HG03439 (cell line): ENCODE measurements around the gene TMEM123.
A peak's percentile ranks its signal among the peaks of the same experiment; 100 is the strongest.
"Not testable (repeated sequence)": the region's sequence is repeated elsewhere in the genome, so short reads cannot be mapped to it uniquely, and the experiment has no call there.

Experiments used
- ATAC-seq: cut with Tn5 transposase; IDR thresholded peaks from one replicate; pipeline ENCODE4 v1.9.1; 2021; ENCODE audit warnings: mild to moderate bottlenecking, moderate library complexity; ENCODE audit not compliant: unreplicated experiment

The TMEM123 gene

DNA sequence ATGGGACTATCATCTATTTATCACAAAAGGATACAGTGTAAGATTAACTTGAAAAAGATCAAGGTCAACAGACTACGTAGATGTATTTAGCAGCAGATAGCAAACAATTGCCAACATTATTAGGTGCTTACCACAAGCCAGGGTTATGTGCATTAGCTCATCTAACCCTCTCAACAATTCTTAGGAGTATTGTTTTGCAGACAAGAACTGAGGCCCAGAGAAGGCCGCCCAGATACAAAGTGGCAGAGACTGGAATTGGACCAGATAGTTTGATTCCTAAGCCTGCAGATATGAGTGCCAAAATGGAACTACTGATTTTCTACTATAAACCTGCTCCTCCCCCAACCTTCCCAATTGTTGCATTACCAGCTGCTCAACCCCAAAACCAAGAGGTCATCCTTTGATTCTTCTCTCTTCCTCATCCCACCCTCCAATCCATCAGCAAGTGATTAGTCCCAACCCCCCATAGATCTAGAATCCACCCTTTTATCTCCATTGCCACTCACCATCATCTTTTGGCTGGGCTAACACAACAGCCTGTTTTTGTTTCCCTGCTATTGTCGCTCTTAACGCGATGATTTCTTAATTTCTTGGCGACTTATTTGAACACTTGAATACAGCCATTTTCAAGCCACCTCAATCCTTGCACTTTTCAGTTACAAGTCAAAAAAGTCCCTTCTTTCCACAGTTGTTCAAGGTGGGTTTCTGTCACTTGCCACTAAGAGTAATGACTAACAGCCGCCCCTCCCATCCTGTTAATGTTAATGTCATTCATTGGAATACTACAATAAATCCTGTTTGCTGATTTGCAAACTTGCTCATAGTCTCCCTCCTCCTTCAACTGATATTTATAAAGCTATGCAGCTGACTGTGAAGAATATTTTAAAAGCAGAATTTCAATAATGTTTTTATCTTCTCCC is 2.7 kb downstream of the TMEM123 start:
- no peak for ATAC-seq

DNA sequence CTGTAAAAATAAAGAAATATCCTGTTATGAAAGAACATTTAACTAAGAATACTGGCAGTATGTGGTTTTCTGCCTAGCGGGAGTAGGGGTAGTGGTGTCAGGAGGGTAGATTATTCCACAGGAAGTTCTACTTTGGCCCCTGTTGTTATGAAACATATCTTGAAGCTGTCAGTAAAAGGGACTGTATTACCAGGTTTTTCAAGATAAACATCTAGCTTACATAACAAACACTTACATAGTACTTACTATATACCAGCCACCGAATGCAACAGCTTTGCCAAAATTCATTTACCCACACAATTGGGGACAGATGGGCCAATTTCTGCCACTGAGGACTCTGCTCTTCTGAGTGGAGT is 3.7 kb downstream of the TMEM123 start:
- no peak for ATAC-seq

DNA sequence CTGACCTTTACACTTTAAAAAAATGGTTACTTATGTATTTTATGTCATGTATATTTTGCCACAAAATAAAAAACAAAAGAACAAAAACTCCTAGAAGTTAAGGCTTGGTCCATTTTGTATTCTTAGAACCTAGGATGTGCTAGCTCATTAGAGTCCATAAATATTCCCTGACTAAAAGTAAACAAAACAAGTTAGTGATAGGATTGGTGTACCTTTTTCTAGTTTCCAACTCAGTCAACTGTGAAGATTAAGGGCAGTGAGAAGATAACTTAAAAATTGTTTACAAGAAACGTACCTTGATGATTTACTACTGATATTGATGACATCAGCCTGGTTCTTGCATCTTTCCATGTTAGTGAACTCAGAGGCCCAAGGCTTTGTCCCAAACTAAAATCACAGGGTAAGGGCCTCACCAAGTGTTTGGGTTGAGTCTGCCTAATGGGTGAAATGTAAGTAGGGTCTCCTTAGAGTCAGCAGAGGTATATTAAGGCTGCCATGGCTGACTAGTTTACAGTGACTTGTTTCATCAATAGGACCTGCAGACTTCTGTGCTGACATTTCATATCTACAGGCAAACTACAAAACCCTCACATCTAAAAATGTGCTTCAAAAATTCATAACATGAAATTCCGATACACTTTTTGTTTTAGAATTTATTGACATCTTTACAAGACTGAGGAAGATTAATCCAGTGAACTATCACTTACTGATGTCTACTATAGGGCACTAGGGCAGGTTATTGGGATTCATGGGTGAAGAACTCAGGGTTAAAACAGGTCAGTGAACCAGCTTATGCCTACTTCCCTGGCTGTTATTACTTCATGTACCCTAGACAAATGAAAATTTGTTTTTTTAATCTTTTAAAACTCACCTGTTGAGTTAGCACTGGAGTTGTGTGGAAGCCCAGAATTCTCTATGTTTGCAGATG is 4.4 kb downstream of the TMEM123 start:
- ATAC-seq, result no peak

- no peak for ATAC-seq
Measured at GRCh38 chr11:102447193-102447592, 5.4 kb downstream of the TMEM123 start.

DNA sequence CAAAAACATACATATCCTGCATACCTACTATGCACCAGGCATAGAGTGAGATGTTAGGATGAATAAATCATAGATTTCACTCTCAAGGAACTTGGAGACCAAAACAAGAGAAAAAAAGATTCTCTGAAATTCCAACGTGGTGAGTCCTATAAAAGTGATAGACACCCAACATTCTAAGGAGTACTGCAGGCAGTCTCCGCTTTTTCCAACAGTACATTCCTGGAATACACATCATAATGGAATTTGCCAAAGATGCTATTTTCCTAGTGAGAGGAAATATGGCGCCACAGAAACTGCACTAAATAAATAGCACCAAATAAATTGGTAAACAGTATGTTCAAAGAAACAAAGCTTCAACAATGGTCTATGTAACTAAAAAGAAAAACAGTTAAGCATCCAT is 6.0 kb downstream of the TMEM123 start:
- ATAC-seq, result no peak

- ATAC-seq, result not testable (repeated sequence)
Measured at GRCh38 chr11:102444693-102445092, 7.9 kb downstream of the TMEM123 start.

DNA sequence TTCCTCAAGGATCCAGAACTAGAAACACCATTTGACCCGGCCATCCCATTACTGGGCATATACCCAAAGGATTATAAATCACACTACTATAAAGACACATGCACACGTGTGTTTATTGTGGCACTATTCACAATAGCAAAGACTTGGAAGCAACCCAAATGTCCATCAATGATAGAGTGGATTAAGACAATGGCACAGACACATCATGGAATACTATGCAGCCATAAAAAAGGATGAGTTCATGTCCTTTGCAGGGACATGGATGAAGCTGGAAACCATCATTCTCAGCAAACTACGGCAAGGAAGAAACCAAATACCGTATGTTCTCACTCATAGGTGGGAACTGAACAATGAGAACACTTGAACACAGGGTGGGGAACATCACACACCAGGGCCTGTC is 8.4 kb downstream of the TMEM123 start:
- ATAC-seq, result not testable (repeated sequence)

GRCh38 chr11:102439063-102439363 is 13.6 kb downstream of the TMEM123 start:
- ATAC-seq, result not testable (repeated sequence)

- no peak for ATAC-seq
Measured at GRCh38 chr11:102438311-102439062, 14.1 kb downstream of the TMEM123 start.

DNA sequence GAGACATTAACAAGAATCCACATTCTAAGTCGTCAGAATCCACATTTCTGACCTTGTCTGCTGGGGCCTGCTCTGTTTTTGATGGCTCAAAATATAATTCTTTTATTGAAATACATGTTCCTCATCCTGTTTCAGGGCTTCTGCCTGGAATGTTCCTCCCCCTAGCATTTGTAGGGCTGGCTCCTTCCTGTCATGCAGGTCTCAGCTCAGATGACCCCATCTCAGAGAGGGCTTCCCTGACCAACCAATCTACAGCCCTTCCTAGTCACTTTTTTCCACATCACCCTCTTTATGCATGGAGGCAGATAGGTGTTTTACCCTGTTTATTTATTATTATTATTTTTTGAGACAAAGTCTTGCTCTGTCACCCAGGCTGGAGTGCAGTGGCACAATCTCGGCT is 14.8 kb downstream of the TMEM123 start:
- no peak for ATAC-seq

GRCh38 chr11:102436976-102437375 is 15.6 kb downstream of the TMEM123 start:
- ATAC-seq, result no peak

- no peak for ATAC-seq
Measured at GRCh38 chr11:102436561-102436960, 16.0 kb downstream of the TMEM123 start.

- ATAC-seq, result no peak
Measured at GRCh38 chr11:102435688-102436087, 16.9 kb downstream of the TMEM123 start.

DNA sequence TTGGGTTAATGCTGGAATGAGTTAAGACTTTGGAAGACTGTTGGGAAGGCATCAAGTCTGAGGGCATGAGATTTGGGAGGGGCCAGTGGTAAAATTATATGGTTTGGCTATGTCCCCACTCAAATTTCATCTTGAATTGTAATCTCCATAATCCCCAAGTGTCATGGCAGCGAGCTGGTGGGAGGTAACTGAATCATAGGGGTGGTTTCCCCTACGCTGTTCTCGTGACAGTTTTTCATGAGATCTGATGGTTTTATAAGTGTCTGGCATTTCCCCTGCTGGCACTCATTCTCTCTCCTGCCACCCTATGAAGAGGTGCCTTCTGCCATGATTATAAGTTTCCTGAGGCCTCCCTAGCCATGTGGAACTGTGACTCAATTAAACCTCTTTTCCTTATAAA is 19.0 kb downstream of the TMEM123 start:
- ATAC-seq, result not testable (repeated sequence)

GRCh38 chr11:102432560-102432959 is 20.0 kb downstream of the TMEM123 start:
- ATAC-seq, result not testable (repeated sequence)

DNA sequence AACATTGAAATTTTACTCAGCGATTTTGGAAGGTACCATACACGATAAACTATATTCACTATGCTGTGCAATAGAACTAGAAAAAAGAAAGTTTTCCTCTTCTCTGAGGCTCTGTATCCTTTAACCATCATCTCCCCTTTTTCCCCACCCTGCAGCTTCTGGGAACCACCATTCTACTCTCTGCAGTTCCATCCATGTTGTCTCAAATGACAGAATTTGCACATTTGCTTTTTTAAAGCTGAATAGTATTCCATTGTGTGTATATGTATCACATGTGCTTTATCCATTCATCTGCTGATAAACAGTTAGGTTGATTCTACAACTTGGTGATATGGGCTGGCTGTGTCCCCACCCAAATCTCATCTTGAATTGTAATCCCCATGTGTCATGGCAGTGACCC is 21.2 kb downstream of the TMEM123 start:
- no peak for ATAC-seq

- peak; percentile 93 for ATAC-seq
Measured at GRCh38 chr11:102430158-102430836, 22.3 kb downstream of the TMEM123 start.

DNA sequence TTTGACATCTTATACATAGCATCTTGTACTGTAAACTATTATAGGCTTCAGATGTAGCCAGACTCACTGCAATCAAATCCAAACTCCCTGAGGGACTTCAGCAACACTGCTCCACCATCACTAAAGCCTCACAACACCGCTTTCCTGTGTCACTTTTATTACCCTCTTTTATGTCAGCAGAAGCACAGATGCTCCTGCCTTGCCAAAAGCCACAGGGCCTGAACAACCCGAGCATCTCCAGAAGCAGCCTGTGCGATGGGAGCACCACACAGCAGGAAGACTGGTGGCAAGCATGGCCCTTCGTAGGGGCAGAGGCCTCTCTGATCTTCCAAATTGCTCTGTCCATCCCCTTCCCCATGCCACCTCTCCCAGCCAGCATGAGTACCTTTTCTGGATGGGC is 22.9 kb downstream of the TMEM123 start:
- ATAC-seq, result no peak

DNA sequence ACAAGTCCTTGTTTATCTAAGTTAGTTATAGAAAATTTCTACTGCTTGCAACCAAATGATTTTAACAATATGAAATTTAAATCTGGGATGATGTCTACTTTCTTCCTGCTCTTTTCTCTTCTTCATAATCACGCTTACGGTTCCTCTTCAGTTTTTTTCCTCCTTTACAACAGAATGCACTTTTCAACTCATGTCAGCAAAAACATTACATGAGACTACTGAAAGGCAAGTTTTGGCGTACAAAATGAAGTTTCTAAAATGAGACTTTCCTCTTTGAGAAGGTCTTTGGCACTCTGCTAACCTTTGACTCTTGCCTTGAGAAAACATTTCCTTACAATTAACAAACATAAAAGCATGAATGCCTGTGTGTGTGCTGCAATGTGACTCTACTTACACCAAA is 23.3 kb downstream of the TMEM123 start:
- no peak for ATAC-seq

DNA sequence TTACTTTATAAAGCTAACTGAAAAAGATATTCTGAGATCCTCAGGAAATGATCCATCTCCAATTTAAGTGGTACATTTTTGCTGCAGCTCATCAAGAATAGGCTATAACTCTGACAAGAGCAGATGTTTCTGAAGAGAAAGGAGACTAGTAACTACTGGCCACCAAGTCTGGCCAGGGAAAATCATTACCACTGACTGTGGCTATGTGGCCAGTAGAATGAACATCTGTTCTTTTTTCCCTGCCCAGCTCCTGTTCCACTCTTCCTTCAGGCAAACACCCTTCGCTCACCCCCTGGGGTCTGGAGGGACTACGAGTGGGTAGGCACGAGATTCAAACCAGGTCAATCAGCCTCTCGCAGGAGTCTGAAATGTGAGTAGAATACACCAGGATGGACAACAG is 23.9 kb downstream of the TMEM123 start:
- ATAC-seq, result no peak

DNA sequence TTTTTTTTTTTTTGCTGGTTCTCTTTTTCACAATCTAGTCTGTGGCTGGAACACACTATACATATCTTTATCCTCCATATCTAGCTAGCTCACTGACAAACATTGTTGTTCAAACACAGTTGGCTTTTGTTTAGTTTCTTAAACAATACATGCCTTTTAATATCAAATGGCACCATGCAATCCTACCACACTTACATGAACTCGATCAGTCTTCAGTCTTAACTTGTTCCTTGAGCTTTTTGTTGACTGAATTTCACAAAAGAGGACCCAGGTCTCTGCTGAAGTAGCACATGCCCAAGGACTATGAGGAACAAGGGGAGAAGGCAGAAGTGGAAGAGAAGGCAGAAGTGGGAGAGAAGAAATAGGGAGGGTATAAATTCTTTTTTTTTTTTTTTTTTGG is 25.5 kb downstream of the TMEM123 start:
- ATAC-seq, result no peak
